Midbrain (tissue), 1 donor: Measurements from ENCODE around the gene MIDN.

Source experiments
- DNase-seq: peaks from one replicate; lab custom pipeline; 2025; lab: John Stamatoyannopoulos, UW

MIDN gene

GRCh38 chr19:1282588-1283206 is 34.3 kb downstream of the MIDN start:
- no peak for DNase-seq

- no peak for DNase-seq
Observed at GRCh38 chr19:1283207-1283916, 35.0 kb downstream of the MIDN start.

GRCh38 chr19:1283917-1284292 is 35.5 kb downstream of the MIDN start:
- DNase-seq: no peak

GRCh38 chr19:1284293-1284978 is 36.1 kb downstream of the MIDN start:
- no peak for DNase-seq

DNA sequence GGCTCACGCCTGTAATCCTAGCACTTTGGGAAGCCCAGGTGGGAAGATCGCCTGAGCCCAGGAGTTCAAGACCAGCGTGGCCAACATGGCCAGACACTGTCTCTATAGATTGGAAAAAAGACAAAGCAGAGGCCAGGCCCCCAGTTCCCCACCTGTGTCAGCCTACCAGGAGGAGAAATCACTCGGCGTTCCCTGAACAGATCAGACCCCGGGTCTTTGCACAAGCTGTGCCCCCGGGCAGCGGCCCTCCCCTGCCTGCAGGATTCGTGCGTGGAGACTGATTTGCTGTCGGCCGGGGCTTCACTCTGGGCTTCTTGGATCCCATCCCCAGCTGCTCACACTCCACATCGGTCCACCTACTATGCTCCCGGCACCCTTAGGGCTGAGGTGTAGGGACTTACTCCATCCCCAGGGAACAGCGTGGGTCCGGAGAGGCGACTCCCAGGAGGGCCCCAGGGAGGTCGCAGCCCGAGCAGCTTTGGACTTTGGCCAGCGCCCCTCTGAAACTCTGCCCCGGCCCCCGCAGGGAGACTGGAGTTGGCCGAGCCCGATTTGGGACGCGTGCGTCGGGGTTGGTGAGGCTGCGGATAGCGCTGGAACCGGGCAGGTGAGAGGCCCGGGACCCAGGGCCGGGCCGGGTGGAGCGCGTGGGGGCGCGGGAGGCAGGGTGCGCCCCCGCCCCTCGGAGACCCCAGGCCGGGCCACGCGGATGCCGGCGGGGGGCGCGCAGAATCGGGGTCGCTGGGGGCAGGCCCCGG is 36.8 kb downstream of the MIDN start:
- no peak for DNase-seq

GRCh38 chr19:1285737-1286360 is 37.5 kb downstream of the MIDN start, which contains the start of gene EFNA2:
TSS of gene EFNA2 (plus strand) at chr19:1285873. CDS start at chr19:1286169, 296 bp downstream.
- DNase-seq: no peak

GRCh38 chr19:1286487-1287353 is 38.3 kb downstream of the MIDN start:
- no peak for DNase-seq

DNA sequence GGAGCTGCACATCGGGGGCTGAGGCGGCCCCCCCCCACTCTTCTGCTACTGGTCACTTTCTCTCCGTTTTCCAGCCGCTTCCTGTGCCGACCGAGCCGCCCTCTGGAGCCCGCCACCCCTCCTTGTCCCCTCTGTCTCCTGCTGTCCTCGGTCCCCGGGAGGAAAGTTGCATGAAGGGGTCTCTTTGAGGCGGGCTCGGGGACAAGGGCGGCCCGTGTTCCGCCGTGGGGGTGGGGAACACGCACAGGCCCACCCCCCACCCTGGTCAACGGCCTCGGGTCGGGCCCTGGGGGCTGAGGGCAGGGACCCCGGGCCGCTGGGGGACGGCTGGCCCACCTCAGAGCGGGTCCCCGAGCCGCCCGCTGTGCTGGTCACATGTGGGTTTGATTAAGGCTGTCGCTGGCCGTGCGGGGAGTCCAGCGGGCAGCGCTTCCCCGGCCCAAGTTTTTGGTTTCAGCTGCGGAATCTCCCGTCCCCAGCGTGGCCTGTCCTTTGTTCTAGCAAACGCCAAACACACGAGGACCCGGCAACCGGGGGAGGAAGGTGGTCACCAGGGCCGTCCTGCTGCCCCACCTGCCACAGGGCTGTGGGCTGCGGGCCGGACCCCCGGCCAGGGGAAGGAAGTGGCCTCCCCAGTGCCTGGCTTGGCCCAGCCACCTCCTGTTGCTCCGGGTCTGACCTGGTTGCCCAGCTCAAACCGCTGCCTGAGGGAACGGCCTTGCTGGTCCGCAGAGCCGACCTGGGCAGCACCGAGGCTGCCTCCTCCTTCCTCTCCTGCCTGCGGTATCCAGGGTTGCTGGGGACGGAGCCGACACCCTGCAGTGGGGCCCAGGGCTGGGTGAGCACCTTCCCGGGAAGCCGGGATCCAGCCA is 39.2 kb downstream of the MIDN start:
- no peak for DNase-seq

GRCh38 chr19:1288226-1288612 is 39.8 kb downstream of the MIDN start:
- no peak for DNase-seq

DNA sequence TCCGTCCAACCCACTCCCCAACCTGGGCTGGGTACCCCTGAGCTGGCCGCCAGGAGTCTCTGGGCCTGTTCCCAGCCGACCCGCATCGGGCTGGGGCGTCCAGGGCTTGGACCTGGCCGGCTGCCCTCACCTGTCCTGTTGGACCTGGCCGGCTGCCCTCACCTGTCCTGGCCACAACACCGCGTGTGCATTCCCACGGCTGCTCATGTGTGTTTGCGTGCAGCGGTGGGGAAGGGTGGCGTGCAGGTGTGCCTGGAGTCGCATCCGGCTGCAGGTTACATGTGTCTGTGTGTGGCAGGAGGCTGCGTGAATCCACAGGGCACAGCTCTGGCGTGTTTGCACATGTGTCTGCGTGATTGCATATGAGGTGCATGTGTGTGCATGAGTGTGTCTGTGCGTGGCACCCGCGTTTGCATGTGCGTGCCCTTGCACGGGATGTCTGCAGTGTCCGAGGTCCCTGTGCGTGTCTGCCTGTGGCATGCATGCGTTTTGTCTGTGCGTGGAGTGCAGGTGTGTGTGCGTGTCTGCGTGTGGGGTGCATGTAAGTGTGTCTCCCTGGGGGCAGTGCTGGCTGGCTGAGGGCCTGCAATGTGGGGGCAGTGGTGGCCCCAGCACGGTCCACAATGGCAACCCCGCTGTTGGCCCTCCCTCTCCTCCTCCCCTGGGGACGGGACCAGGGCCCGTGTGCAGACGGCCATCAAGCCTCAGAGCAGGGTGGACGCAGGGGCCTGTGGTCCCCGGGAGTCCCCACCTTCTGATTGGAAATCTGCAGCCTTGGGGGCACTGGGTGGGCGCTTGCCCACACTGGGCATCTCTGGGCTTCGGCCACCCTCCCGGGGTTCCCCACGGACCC is 40.7 kb downstream of the MIDN start:
- DNase-seq: no peak

- no peak for DNase-seq
Observed at GRCh38 chr19:1289686-1290025, 41.3 kb downstream of the MIDN start.

DNA sequence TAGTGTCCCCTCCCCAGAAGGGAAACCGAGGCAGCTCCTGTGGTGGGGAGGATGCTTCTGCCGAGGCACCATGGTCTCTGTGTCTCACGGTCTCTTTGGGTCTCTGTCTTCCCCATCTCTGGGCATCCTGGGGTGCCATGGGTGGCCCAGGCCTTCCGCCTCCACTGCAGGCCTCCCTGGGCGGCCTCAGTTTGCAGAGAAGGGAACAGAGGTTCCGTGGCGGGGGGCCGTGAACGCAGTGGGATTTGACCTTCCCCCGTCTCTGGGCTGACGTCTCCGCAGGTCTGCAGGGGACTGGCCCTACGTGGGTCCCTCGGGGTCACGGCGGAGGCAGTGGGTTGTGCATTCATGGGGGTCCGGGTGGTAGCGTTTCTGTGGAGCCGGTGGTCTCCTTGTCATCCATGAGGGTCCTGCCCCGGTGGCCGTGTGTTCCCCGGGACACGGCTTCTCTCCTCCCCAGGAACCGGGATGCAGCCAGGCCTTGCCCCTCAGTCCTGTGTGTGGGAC is 41.9 kb downstream of the MIDN start:
- no peak for DNase-seq

- no peak for DNase-seq
Observed at GRCh38 chr19:1290703-1291651, 42.6 kb downstream of the MIDN start.

DNA sequence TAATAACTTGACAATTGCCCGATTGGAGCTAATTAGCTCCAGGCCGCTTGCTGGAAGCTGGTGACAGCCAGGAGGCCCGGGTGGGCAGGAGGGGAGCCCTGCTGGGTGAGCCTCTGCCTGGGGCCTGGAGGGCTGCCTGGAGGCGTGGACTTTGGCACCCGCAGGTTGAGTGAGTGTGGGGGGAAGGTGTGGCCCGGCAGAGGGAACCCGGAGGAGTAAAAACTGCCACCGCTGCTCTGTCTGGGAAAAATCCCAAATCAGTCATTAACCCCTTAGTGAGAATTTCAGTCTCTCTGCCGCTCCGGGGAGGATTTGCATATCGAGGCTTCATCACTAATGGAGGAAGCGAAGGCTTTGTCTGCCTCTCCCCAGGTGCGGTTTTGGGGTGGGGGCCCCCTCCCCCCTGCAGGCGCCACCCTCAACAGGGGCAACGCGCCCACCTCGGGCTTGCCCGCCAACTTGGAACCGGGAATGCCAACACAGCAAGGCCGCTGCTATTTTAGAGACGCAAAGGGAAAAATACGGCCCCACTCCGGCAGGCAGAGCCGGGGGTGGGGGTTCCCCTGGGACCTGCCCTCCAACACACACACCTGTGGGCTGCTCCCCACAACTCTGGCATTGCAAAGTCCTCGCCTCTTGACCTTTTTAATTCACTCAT is 43.5 kb downstream of the MIDN start:
- DNase-seq: no peak

- DNase-seq: no peak
Observed at GRCh38 chr19:1292419-1293151, 44.2 kb downstream of the MIDN start.

GRCh38 chr19:1293782-1294604 is 45.6 kb downstream of the MIDN start:
- no peak for DNase-seq
